H9 (cell line): ENCODE data around the gene DERA. TPM values are rescaled to one million over a fixed set of nuclear protein-coding genes. Genes with fewer than 3 reads are reported as not detected.

ENCODE experiments used
- DNase-seq: peaks from one replicate; pipeline ENCODE4 v3.0.0-alpha.2; 2017
- H2AFZ ChIP-seq: one replicate; pipeline ENCODE4 v1.6.1; 2013; ENCODE audit warnings: mild to moderate bottlenecking, low read length, control low read depth, moderate library complexity
- H2AK5ac ChIP-seq: 2 replicates; pipeline ENCODE4 v1.6.1; 2013; ENCODE audit warnings: low read length, control low read depth, mixed read lengths; ENCODE audit not compliant: insufficient read length
- H2BK120ac ChIP-seq: one replicate; pipeline ENCODE4 v1.6.1; 2013; ENCODE audit warnings: low read depth, mild to moderate bottlenecking, low read length, control low read depth, inconsistent platforms; ENCODE audit not compliant: poor library complexity, severe bottlenecking
- H2BK12ac ChIP-seq: 2 replicates; pipeline ENCODE4 v1.6.1; 2013; ENCODE audit warnings: low read length, control low read depth, mixed read lengths, low read depth; ENCODE audit not compliant: insufficient read length
- H2BK15ac ChIP-seq: 2 replicates; pipeline ENCODE4 v1.6.1; 2013; ENCODE audit warnings: low read depth, low read length, control low read depth
- H2BK20ac ChIP-seq: one replicate; pipeline ENCODE4 v1.6.1; 2013; ENCODE audit warnings: low read depth, mild to moderate bottlenecking, low read length, control low read depth, inconsistent platforms; ENCODE audit not compliant: poor library complexity, severe bottlenecking
- H2BK5ac ChIP-seq: 2 replicates; pipeline ENCODE4 v1.6.1; 2013; ENCODE audit warnings: low read length, control low read depth, mixed read lengths; ENCODE audit not compliant: insufficient read length
- H3K14ac ChIP-seq: 2 replicates; pipeline ENCODE4 v1.6.1; 2013; ENCODE audit warnings: low read length, control low read depth; ENCODE audit not compliant: insufficient read depth
- H3K18ac ChIP-seq: 2 replicates; pipeline ENCODE4 v1.6.1; 2013; ENCODE audit warnings: low read depth, mild to moderate bottlenecking, mixed read lengths, low read length, control low read depth; ENCODE audit not compliant: insufficient read length
- H3K23ac ChIP-seq: 2 replicates; pipeline ENCODE4 v1.6.1; 2013; ENCODE audit warnings: low read length, control low read depth, mixed read lengths, low read depth; ENCODE audit not compliant: insufficient read length
- H3K23me2 ChIP-seq: 2 replicates; pipeline ENCODE4 v1.6.1; 2013; ENCODE audit warnings: low read depth, mild to moderate bottlenecking, mixed read lengths, low read length, control low read depth; ENCODE audit not compliant: insufficient read length, poor library complexity, severe bottlenecking
- H3K27ac ChIP-seq: 2 replicates; pipeline ENCODE4 v1.5.1; 2013; ENCODE audit warnings: low read length, control low read depth, mixed read lengths, low read depth; ENCODE audit not compliant: insufficient read length
- H3K27me3 ChIP-seq: 2 replicates; pipeline ENCODE4 v1.6.1; 2013; ENCODE audit warnings: low read length, control low read depth, inconsistent platforms; ENCODE audit not compliant: insufficient read depth
- H3K4ac ChIP-seq: 2 replicates; pipeline ENCODE4 v1.6.1; 2013; ENCODE audit warnings: low read depth, mild to moderate bottlenecking, control low read depth, inconsistent platforms, low read length, moderate library complexity
- H3K4me1 ChIP-seq: 2 replicates; pipeline ENCODE4 v1.6.1; 2013; ENCODE audit warnings: low read length, control low read depth, inconsistent platforms; ENCODE audit not compliant: insufficient read depth
- H3K4me2 ChIP-seq: 2 replicates; pipeline ENCODE4 v1.6.1; 2013; ENCODE audit warnings: low read length, control low read depth, mixed read lengths; ENCODE audit not compliant: insufficient read length, insufficient read depth
- H3K56ac ChIP-seq: 2 replicates; pipeline ENCODE4 v1.6.1; 2013; ENCODE audit warnings: low read depth, mild to moderate bottlenecking, mixed read lengths, low read length, control low read depth; ENCODE audit not compliant: insufficient read length
- H3K79me1 ChIP-seq: 2 replicates; pipeline ENCODE4 v1.6.1; 2013; ENCODE audit warnings: low read depth, mild to moderate bottlenecking, moderate library complexity, low read length, control low read depth, inconsistent platforms; ENCODE audit not compliant: insufficient read depth, poor library complexity, severe bottlenecking
- H3K79me2 ChIP-seq: 2 replicates; pipeline ENCODE4 v1.6.1; 2013; ENCODE audit warnings: low read length, control low read depth, inconsistent platforms; ENCODE audit not compliant: insufficient read depth
- H3K9ac ChIP-seq: 2 replicates; pipeline ENCODE4 v1.6.1; 2013; ENCODE audit warnings: low read length, control low read depth, mixed read lengths; ENCODE audit not compliant: insufficient read length; ENCODE audit errors: extremely low read depth
- H3K9me3 ChIP-seq: one replicate; pipeline ENCODE4 v1.6.1; 2013; ENCODE audit warnings: low read depth, low read length, inconsistent platforms; ENCODE audit not compliant: control insufficient read depth
- H3T11ph ChIP-seq: one replicate; pipeline ENCODE4 v1.6.1; 2013; ENCODE audit warnings: mild to moderate bottlenecking, low read length, control low read depth, inconsistent platforms
- H4K20me1 ChIP-seq: one replicate; pipeline ENCODE4 v1.6.1; 2013; ENCODE audit not compliant: control insufficient read depth, insufficient read length, insufficient read depth
- H4K5ac ChIP-seq: 2 replicates; pipeline ENCODE4 v1.6.1; 2013; ENCODE audit warnings: low read depth, mild to moderate bottlenecking, mixed read lengths, low read length, control low read depth; ENCODE audit not compliant: insufficient read length
- H4K8ac ChIP-seq: replicated peaks from 2 replicates; pipeline ENCODE4 v1.6.1; 2013; ENCODE audit warnings: low read length, control low read depth, mixed read lengths, low read depth; ENCODE audit not compliant: insufficient read length
- H4K91ac ChIP-seq: 2 replicates; pipeline ENCODE4 v1.6.1; 2013; ENCODE audit warnings: low read depth, mild to moderate bottlenecking, moderate library complexity, mixed read lengths, low read length, control low read depth; ENCODE audit not compliant: insufficient read length
- H3K27ac Mint-ChIP-seq, 3 experiments: 2 replicates in 2 of 3; 3 replicates in 1 of 3; pipeline ENCODE4 v1.8.0; 2020 to 2021; ENCODE audit warnings: mixed read lengths in 3 of 3, mild to moderate bottlenecking in 1 of 3, moderate library complexity in 1 of 3
- H3K27me3 Mint-ChIP-seq: 2 replicates; pipeline ENCODE4 v1.8.0; 2021; ENCODE audit warnings: low read depth, mild to moderate bottlenecking, moderate library complexity, mixed read lengths
- H3K36me3 Mint-ChIP-seq, 3 experiments: 2 replicates in 2 of 3; 3 replicates in 1 of 3; pipeline ENCODE4 v1.8.0; 2020 to 2021; ENCODE audit warnings: low read depth in 3 of 3, mixed read lengths in 3 of 3; ENCODE audit not compliant: insufficient read depth in 1 of 3
- H3K4me1 Mint-ChIP-seq, 2 experiments: 2 replicates each; pipeline ENCODE4 v1.8.0; 2020; ENCODE audit warnings: mixed read lengths in 2 of 2
- H3K4me3 Mint-ChIP-seq, 2 experiments: 2 replicates in 1 of 2; 3 replicates in 1 of 2; pipeline ENCODE4 v1.8.0; 2020 to 2021; ENCODE audit warnings: mild to moderate bottlenecking in 2 of 2, mixed read lengths in 2 of 2, moderate library complexity in 1 of 2
- H3K9me3 Mint-ChIP-seq, 2 experiments: 2 replicates in 1 of 2; 3 replicates in 1 of 2; pipeline ENCODE4 v1.8.0; 2020; ENCODE audit warnings: mild to moderate bottlenecking in 2 of 2, mixed read lengths in 2 of 2, moderate library complexity in 1 of 2
- WGBS: extraction: QIAGEN DNeasy Blood & Tissue Kit; methylation state at CpG from one replicate; pipeline ENCODE4 v1.1.7; 2013; ENCODE audit warnings: missing lambda C conversion rate, low lambda C conversion rate, mixed read lengths; ENCODE audit not compliant: insufficient read length; ENCODE audit errors: extremely low coverage; 5-methylcytosine and 5-hydroxymethylcytosine counted together
- total RNA-seq: library from RNA; stranded (reverse); gene quantifications from 2 replicates; pipeline ENCODE4 v1.2.1, GENCODE V29; 2021
- TF ChIP-seq, protein P1 (sequence below): fragments of 200-600 bp; sonication (generic); conservative IDR thresholded peaks from 3 replicates; pipeline ENCODE4 v1.8.0; 2021; ENCODE audit warnings: antibody characterized with exemption, mild to moderate bottlenecking

Gene DERA
- total RNA-seq, 1 experiment from 2014 or later: 20.9 TPM

DNA sequence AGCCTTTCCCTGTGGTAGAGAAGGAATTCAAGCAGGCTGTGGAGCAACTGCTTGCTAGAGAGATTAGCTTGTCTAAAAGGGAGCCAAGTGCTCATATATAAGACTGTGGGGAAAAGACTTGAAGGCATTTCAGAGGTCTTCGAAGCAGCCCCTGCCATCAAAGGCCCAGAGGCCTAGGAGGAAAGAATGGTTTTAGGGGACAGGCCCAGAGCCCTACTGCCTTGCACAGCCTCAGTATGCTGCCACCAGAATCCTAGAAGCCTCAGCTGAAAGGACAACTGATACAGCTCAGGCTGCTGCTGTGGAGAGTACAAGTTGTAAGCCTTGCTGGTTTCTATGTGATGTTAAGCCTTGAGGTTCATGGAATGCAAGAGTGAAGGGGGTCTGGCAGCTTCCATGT, 109.9 kb downstream of the DERA start:
- no peak overlapping the region for H3K56ac ChIP-seq
- H3K36me3 Mint-ChIP-seq: peaks cover 9 to 55% (median 23%) of the 10 kb centered on the region in 3 experiments
- WGBS: no CpG with 5 or more reads among the region's 1 CpG

More for the DNA sequence above, 109.9 kb downstream of the DERA start:
- Histone ChIP-seq H2BK12ac (no peak overlapping the region), H3K9me3 (no peaks in the 10 kb centered on the region), H3K79me1 (no peaks in the 10 kb centered on the region), H4K5ac (no peak overlapping the region), H2BK120ac (no peak overlapping the region), H4K8ac (no peak overlapping the region), H3K23ac (no peak overlapping the region), H3K4me2 (no peak overlapping the region), H4K20me1 (no peaks in the 10 kb centered on the region), H2BK20ac (no peak overlapping the region), H3K23me2 (no peaks in the 10 kb centered on the region), H2BK5ac (no peak overlapping the region), H3K9ac (no peak overlapping the region), H4K91ac (no peak overlapping the region), H3K18ac (no peak overlapping the region), H3K27me3 (no peaks in the 10 kb centered on the region), H2AFZ (no peak overlapping the region), H3K27ac (no peak overlapping the region), H2AK5ac (no peak overlapping the region), H2BK15ac (no peak overlapping the region), H3K4me1 (no peaks in the 10 kb centered on the region), H3K79me2 (no peaks in the 10 kb centered on the region), H3T11ph (no peak overlapping the region), H3K4ac (no peak overlapping the region), H3K14ac (no peak overlapping the region)
- DNase-seq: no peak
- H3K9me3 Mint-ChIP-seq: peaks cover 14 to 35% of the 10 kb centered on the region in 2 experiments; a peak in 4 of 5 replicates
- no peak overlapping the region for H3K4me3 Mint-ChIP-seq
- TF ChIP-seq, protein P1, sequence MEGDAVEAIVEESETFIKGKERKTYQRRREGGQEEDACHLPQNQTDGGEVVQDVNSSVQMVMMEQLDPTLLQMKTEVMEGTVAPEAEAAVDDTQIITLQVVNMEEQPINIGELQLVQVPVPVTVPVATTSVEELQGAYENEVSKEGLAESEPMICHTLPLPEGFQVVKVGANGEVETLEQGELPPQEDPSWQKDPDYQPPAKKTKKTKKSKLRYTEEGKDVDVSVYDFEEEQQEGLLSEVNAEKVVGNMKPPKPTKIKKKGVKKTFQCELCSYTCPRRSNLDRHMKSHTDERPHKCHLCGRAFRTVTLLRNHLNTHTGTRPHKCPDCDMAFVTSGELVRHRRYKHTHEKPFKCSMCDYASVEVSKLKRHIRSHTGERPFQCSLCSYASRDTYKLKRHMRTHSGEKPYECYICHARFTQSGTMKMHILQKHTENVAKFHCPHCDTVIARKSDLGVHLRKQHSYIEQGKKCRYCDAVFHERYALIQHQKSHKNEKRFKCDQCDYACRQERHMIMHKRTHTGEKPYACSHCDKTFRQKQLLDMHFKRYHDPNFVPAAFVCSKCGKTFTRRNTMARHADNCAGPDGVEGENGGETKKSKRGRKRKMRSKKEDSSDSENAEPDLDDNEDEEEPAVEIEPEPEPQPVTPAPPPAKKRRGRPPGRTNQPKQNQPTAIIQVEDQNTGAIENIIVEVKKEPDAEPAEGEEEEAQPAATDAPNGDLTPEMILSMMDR: no peak
- H3K4me1 Mint-ChIP-seq: no peaks in the 10 kb centered on the region
- H3K27me3 Mint-ChIP-seq: no peaks in the 10 kb centered on the region; the same call in 1 of the 2 replicates
- no peak overlapping the region for H3K27ac Mint-ChIP-seq
